ENCODE data around the gene GNAO1.

GRCh38 chr16:56260378-56261160 is 69.3 kb downstream of the GNAO1 start:
- TF ChIP-seq, protein P1, sequence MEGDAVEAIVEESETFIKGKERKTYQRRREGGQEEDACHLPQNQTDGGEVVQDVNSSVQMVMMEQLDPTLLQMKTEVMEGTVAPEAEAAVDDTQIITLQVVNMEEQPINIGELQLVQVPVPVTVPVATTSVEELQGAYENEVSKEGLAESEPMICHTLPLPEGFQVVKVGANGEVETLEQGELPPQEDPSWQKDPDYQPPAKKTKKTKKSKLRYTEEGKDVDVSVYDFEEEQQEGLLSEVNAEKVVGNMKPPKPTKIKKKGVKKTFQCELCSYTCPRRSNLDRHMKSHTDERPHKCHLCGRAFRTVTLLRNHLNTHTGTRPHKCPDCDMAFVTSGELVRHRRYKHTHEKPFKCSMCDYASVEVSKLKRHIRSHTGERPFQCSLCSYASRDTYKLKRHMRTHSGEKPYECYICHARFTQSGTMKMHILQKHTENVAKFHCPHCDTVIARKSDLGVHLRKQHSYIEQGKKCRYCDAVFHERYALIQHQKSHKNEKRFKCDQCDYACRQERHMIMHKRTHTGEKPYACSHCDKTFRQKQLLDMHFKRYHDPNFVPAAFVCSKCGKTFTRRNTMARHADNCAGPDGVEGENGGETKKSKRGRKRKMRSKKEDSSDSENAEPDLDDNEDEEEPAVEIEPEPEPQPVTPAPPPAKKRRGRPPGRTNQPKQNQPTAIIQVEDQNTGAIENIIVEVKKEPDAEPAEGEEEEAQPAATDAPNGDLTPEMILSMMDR (IDR thresholded peaks at IDR 0.05) = no peak
- no peak for TF ChIP-seq POLR2AphosphoS5 (IDR thresholded peaks at IDR 0.05)
